Inferior parietal cortex (tissue), 1 donor: ENCODE results near the gene DNAJC5.
"Not testable (repeated sequence)": the region's sequence is repeated elsewhere in the genome, so short reads cannot be mapped to it uniquely, and the experiment has no call there.

Source experiments
- DNase-seq: peaks from one replicate; pipeline ENCODE4 v3.0.0-alpha.2; 2016; ENCODE audit errors: extremely low spot score

The DNAJC5 gene

DNA sequence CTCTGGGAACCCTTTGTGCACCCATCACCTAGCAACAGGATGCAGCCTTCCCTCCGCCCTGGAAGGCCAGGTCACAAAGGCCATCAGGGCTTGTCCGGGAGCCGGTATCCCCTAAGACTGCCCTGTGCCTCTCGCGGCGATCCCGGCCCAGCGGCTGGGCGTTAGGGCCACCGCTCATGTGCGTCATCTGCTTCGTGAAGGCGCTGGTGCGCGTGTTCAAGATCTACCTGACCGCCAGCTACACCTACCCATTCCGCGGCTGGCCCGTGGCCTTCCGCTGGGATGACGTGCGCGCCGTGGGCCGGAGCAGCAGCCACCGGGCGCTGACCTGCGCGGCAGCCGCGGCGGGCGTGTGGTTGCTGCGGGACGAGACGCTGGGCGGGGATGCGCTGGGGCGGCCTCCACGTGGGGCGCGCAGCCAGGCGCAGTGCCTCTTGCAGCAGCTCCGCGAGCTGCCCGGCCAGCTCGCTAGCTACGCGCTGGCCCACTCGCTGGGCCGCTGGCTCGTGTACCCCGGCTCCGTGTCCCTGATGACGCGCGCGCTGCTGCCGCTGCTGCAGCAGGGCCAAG, 33.5 kb upstream of the DNAJC5 start, which contains the start of gene ABHD16B:
ABHD16B (plus strand) TSS at position 134 of the 570 bp plus-strand sequence; CDS start at position 177, 43 bp downstream.
- DNase-seq: no peak

DNA sequence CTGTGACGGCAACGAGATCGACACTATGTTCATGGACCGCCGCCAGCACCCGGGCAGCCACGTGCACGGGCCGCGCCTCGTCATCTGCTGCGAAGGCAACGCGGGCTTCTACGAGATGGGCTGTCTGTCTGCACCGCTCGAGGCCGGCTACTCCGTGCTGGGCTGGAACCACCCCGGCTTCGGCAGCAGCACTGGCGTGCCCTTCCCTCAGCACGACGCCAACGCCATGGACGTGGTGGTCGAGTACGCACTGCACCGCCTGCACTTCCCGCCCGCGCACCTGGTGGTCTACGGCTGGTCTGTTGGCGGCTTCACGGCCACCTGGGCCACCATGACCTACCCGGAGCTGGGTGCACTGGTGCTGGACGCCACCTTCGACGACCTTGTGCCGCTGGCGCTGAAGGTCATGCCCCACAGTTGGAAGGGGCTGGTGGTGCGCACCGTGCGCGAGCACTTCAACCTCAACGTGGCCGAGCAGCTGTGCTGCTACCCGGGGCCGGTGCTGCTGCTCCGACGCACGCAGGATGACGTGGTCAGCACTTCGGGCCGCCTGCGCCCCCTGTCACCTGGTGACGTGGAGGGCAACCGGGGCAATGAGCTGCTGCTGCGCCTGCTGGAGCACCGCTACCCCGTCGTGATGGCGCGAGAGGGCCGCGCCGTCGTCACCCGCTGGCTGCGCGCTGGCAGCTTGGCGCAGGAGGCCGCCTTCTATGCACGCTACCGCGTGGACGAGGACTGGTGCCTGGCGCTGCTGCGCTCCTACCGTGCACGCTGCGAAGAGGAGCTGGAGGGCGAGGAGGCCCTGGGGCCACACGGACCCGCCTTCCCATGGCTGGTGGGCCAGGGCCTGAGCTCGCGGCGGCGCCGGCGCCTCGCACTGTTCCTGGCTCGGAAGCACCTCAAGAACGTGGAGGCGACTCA, 32.7 kb upstream of the DNAJC5 start:
- DNase-seq: no peak

DNA sequence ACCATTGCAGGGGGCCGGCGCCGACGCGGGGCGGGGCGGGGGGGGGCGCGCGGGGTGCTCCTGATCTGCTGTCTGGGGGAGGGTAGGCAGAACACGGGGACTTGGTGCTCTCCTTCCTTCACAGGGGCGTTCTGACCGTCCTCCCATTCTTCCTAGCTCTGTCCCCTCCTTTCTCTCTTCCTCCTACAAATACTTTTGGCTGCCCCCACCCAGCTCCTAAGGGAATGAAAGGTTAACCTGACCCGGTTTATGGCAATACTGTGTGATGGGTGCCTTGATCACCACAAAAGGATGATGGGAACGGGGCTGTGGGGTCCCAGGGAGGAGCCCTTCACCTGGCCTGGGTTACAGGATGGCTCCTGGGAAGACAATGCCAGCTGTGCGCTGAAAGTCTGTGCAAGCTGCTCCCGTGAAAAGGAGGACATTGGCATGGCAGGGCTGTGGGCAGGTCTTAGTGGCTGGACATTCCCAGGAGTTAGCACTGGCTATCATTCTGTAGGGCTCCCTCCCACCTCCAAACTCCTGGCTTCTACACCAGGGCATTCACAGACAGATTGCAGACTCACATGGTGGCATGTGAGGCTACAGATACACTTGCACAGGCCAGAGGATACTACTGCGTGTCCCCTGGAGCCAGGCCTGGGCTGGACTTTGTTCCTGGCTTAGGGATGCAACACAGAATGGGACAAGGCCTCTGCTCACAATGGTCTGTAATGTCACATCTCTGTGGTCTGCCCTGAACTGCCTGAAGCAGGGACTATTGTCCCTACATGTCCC, 31.7 kb upstream of the DNAJC5 start:
- DNase-seq: no peak

DNA sequence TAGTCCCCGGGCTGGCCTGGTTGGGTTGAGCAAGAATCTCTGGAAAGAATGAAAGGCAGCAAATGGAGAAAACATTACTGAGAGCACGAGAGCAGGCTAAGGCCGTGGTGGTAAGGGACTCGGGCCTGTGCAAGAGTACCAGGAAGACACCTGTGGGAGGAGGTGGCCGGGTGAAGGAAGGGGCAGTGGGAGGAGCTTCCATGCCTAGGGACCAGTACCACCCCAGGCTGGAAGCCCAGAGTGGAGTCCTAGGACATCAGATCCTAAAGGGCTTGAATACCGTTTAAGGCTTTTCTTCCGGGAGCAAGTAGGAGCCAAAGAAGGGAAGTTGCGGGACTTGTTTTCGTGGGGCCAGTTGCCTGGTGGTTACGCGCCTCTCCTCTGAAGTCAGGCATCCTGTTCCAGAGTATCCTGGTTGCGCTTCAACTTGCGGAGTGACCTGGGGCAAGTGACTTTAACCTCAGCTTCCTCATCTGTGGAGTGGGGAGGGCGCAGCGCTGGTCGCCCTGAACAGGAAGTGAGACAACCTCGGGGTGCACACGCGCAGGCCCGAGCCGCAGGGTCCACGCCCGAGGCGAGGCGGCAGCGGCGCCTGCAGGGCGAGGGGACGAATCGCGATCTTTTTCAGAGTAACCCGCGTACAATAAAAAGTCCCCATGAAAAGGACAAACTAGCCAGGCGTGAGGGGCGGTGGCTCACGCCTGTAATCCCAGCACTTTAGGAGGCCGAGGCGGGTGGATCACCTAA, 31.0 kb upstream of the DNAJC5 start:
- peak; percentile 73 for DNase-seq

DNA sequence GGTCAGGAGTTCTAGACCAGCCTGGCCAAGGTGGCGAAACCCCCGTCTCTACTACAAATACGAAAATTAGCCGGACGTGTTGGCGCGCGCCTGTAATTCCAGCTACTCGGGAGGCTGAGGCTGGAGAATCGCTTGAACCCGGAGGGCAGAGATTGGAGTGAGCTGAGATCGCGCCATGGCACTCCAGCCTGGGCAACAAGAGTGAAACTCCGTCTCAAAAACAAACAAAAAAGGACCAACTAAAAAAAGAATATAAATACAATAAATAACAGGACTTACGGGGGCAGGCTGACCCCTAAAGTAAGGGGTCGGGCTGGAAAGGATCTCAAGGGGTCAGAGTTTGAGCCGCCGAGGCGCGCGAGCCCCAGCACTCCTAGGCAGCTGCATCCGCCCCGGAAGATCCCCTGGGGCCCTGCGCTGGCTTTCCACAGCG, 30.4 kb upstream of the DNAJC5 start:
- DNase-seq: no peak

DNA sequence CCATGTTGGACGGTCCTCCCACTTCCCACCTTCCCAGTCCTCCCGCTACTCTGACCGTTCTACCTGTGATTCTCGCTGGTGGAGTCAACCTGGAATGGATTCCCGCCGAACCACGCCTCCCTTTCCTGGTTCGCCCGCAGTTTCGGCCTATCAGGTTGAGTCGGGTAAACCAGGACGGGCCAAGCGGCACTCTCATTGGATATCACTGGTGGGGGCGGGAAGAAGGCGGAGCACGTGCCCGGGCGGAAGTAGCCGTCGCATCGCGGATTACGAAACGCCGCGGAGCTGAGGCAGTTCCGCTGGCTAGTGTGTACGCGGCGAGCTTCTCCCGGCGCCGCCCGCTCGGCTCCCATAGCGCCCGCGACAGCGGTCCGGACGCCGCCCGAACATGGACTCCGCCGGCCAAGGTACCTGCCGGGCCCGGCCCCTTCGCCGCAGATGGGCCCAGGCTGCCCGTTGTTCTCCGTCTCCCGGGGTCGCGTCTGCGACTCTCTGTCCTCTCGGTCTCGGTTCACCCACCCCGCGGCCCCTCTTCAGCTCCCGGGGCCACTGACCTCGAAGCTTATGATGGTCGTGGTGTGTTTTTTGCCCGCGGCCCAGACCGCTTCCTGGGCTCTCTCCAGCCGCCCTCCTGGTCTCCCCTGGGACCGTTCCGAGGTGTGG, 29.8 kb upstream of the DNAJC5 start, which contains the start of gene TPD52L2:
TPD52L2 (plus strand) TSS at position 293 of the 663 bp plus-strand sequence; CDS start at position 389, 96 bp downstream.
- DNase-seq: peak; percentile 97

DNA sequence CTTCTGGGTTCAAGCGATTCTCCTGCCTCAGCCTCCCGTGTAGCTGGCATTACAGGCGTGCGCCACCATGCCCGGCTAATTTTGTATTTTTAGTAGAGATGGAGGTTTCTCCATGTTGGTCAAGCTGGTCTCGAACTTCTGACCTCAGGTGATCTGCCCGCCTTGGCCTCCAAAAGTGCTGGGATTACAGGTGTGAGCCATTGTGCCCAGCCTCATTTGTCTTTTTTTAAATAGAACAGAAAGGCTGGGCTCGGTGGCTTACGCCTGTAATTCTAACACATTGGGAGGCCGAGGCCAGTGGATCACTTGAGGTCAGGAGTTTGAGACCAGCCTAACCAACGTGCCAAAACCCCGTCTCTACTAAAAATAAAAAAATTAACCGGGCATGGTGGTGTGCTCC, 27.9 kb upstream of the DNAJC5 start:
- DNase-seq: not testable (repeated sequence)

DNA sequence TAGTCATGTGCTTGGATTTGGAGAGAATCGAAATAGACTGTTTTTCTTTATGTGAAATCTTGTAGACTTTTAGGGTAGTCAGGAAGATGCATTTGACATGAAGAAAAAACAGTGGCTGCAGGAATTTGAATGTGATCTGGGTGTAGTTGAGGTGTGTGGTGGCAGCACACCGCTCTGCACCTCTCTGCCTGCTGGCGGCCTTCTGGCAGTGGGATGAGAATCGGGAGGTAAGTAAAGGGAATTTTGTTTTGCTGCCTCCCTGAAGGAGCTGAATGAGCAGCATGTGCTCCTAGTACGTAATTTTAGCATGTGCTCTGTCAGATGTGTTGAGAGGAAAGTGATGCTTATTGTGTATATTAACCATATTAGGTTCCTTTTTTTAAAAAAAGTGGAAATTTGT, 26.7 kb upstream of the DNAJC5 start:
- no peak for DNase-seq

DNA sequence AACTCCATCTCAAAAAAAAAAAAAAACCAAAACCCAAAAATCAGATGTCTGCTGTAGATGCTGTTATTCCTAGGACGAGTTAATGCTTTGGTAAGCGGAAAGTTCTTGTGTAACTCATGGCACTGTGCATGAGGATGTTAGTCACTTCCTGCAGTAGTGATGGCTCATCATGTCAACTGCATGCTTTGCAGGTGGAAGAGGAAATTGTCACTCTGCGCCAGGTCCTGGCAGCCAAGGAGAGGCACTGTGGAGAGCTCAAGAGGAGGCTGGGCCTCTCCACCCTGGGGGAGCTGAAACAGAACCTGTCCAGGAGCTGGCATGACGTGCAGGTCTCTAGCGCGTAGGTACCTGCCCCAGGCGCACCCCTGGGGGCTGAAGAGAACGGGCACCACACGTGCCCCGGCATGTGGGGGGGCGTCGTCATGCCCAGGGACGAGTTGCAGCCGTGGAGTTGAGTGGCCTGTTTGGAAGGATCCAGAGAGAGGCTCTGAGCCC, 21.4 kb upstream of the DNAJC5 start:
- DNase-seq: no peak

DNA sequence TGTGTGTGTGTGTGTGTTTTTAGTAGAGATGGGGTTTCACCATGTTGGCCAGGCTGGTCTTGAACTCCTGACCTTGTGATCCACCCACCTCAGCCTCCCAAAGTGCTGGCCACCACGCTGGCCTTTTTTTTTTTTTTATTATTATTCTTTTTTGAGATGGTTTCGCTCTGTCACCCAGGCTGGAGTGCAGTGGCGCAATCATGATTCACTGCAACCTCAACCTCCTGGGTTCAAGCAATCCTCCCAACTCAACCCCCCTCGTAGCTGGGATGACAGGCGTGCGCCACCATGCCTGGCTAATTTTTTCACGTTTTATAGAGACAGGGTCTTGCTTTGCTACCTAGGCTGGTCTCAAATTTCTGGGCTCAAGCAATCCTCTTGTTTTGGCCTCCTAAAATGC, 20.7 kb upstream of the DNAJC5 start:
- not testable (repeated sequence) for DNase-seq

DNA sequence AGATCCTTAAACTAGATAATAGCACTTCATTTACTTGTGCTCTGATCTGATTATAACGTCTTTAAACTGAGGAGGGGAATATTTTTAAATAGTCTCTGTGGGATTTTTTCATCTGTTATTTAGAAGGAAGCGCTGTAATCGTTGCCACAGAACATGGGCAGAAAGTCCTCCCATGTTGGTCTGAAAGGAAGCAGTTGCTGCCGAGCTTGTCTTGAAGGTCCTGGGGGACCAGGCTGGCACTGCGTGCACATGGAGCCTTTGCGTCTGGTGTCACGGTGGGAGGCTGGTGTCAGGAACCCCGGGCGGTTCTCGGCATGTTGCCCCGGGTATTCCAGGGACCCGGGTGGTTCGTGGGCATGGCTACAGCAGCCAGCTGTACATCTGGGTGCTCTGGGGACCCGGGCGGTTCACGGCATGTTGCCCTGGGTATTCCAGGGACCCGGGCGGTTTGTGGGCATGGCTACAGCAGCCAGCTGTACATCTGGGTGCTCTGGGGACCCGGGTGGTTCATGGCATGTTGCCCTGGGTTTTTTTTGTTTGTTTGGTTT, 18.4 kb upstream of the DNAJC5 start:
- DNase-seq: no peak

DNA sequence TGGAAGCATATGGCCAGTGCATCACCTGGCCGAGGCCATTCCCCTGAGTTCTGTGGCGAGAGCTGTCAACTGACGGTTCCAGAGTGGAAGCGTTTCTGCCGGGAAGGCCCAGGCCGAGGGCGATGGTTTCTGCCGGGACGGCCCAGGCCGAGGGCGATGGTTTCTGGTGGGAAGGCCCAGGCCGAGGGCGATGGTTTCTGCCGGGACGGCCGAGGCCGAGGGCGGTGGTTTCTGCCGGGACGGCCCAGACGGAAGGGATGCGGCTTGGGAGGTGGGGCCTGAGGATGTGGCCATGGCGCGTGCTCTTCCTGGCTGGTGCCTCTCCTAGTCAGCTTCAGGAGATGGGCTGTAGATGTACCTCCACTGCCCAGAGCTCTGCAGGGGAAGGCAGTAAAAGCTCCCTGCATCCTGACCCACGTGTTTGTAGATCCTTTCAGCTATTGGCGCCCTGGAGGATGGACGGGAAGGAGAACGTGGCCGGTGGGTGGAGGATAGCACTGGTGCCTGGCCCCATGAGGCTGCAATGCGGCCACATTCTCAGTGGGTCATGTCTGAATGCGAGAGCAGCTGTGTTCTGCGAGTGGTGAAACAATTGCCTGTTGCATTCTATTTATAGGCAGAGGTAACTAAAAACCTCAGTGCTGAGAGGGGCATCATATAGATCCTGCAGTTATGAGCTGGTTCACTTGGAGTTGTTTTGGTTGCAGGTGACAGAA, 17.0 kb upstream of the DNAJC5 start:
- no peak for DNase-seq

DNA sequence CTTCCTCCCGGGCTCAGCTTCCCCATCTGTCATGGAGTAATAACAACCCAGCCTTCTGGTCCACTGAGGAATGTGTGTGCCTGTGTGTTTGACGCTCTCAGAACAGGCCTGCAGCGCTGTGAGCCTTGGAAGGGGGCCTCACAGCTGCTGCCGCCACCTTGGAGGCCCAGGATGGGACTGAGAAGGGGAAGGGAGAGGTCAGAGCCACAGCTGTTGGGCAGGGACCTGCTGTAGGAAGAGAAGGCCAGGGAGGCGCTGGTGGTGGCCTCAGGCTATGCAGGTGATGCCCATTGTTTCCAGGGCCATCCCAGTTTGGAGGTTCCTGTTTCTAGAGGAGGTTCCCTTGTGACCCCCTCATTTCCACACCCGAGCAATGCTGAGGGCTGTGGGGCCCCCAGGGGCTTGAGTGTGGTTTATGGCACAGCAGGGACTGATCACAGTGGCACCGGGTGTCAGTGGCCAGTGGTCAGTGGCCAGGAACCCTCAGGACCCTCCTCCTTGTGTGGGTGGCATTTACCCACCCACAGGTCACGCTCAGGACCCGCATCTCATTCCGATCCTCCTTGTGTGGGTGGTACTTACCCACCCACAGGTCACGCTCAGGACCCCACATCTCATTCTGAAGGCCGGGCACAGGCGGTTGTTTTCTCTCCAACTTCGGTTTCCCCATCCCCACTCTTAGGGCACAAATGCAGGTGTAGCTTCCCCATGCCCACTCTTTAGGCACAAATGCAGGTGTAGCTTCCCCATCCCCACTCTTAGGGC, 15.8 kb upstream of the DNAJC5 start:
- no peak for DNase-seq

DNA sequence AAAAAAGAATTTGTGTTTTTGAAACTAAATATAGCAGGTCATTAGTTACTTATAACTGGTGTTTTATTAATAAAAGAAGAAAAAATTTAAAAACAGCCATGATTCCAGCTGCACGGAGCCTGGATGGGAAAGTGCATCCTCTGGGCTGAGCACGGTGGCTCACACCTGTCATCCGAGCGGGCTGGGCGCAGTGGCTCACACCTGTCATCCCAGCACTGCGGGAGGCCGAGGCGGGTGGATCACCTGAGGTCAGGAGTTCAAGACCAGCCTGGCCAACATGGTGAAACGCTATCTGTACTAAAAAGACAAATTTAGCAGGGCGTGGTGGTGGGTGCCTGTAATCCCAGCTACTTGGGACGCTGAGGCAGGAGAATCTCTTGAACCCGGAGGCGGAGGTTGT, 14.0 kb upstream of the DNAJC5 start:
- DNase-seq: not testable (repeated sequence)

DNA sequence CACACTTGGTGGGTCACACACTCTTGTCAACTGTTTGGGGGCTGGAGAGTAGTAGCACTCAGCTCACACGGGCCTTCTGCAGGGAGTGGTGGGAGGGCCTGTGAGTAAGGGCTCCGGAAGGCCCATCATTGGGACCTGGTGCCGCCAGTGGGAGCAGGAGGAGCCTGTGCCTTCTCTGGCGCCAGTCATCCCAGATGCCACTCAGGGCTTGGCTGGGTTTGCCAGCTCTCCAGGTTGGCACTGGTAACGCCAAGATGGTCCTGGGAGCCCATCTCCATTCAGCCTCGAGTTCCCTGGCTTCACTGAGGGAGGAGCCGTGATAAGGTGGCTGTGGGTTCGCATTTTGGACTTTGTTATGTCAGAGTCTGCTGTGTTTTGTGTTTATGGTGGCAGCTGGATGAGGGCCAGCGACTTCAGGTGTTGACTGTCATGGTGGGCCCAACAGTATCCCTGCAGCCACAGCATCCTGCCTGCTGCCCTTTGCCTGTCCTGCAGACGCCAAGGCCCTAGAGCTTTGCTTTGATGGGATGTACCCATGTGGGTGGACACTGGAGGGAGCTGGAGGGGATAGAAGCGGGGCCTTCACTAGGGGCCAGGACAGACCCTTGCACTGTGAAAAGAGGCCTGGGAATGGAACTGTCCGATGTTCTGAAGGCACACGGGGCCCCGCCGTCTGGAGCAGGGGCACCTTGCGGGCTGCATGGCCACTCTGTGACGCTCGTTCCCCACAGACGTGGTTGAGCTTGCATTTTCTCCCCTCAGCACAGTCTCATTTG, 13.3 kb upstream of the DNAJC5 start:
- no peak for DNase-seq

DNA sequence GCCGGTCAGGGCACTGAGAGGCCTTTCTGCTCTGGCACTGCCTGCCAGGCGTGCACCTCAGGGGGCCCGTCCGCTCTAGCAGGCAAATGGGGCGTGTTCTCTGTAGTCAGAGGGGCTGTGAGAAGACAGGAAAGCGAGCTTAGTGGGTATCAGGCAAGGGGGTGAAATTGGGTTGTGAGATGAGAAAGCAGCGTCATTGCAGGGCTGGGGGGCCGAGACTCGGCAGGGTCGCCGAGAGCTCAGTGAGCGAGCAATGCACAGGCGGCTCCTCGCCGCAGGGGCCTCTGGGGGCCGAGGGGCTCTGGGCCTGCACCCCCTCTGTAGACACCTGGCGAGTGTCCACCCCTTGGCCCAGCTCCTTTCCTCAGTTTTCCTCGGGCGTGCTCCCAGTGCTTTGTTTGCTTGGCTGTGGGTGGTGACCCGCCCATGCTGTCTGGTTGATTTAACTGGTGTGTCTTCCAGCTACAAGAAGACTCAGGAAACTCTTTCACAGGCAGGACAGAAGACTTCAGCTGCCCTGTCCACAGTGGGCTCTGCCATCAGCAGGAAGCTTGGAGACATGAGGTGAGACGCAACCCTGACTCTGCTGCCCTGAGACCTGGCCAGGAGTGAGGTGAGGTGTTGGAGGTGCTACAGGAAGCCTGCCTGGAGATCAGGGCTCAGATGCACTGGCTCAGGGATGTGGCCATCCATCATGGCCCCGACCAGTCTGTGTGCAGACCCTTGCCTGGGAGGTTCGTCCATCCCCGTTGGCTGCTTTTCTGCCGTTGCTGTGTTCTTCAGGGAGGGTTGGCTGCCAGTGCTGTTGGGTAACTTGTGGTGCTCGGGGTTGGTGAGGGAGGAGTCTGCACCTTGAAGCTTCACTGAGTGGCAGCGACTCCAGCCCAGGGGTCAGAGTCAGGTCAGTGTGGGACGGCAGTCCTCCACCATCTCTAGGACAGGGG, 12.4 kb upstream of the DNAJC5 start:
- no peak for DNase-seq

DNA sequence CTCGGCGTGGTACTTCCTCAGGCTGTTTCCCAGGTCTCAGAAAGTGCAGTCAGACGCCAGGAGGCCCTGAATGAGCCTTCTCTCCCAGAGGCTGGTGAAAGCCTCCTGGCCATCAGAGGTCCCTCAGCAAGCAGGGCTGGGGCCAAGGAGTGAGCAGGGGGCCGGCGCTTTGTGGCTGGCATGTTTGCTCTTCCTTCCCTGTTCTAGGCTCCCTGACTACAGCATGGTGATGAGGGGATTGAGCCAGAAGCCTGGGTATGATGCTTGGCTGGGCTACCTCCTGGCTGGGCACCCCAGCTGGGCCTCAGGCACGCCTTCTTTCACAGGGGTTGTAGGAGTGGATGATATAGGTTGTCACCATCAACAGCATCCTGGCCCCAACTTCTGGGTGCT, 11.7 kb upstream of the DNAJC5 start:
- no peak for DNase-seq
